Spleen (tissue), 11 donors: ENCODE measurements around the gene AGBL1. TPM values are rescaled to one million over a fixed set of nuclear protein-coding genes. Genes with fewer than 3 reads are reported as not detected.

ENCODE experiments used
- DNase-seq: peaks from one replicate; pipeline ENCODE4 v3.0.0-alpha.2; 2020
- H3K27ac ChIP-seq, 8 donors: fragments of 200-600 bp; sonication (generic) in 7 of 8; 1 replicate in 4 of 8; 2 replicates in 4 of 8; pipeline versions ENCODE4 v1.5.0 to v1.8.0; 2016 to 2021; ENCODE audit warnings: inconsistent platforms in 4 of 8, mild to moderate bottlenecking in 4 of 8, moderate library complexity in 1 of 8
- H3K27me3 ChIP-seq, 7 donors: fragments of 200-600 bp; sonication (generic) in 6 of 7; replicated peaks in 1 of 7; 1 replicate in 4 of 7; 2 replicates in 3 of 7; pipeline versions ENCODE4 v1.5.0 to v1.8.0; 2016 to 2021; ENCODE audit warnings: inconsistent platforms in 3 of 7, mild to moderate bottlenecking in 1 of 7
- H3K36me3 ChIP-seq, 6 donors: fragments of 200-600 bp; sonication (generic) in 5 of 6; 1 replicate in 4 of 6; 2 replicates in 2 of 6; pipeline versions ENCODE4 v1.5.0 to v1.8.0; 2016 to 2021; ENCODE audit warnings: inconsistent platforms in 2 of 6
- H3K4me1 ChIP-seq, 6 donors: fragments of 200-600 bp; sonication (generic) in 5 of 6; 1 replicate in 3 of 6; 2 replicates in 3 of 6; pipeline versions ENCODE4 v1.5.0 to v1.8.0; 2016 to 2021; ENCODE audit warnings: inconsistent platforms in 3 of 6
- H3K4me3 ChIP-seq, 8 donors: fragments of 200-600 bp; sonication (generic) in 7 of 8; 1 replicate in 4 of 8; 2 replicates in 4 of 8; pipeline versions ENCODE4 v1.5.0 to v1.8.0; 2016 to 2021; ENCODE audit warnings: inconsistent platforms in 4 of 8, mild to moderate bottlenecking in 4 of 8, moderate library complexity in 2 of 8
- H3K9me3 ChIP-seq, 8 donors: fragments of 200-600 bp; sonication (generic) in 7 of 8; 1 replicate in 4 of 8; 2 replicates in 4 of 8; pipeline versions ENCODE4 v1.5.0 to v1.8.0; 2016 to 2021; ENCODE audit warnings: inconsistent platforms in 4 of 8
- POLR2A ChIP-seq, 3 donors: fragments of 450-650 bp; IDR thresholded peaks; one replicate each; pipeline ENCODE4 v1.5.1; 2017; ENCODE audit warnings: antibody characterized with exemption in 3 of 3, mild to moderate bottlenecking in 1 of 3
- POLR2AphosphoS5 ChIP-seq, 3 donors: sonication (generic); formaldehyde crosslinking; IDR thresholded peaks; one replicate each; pipeline ENCODE4 v1.5.1; 2017; ENCODE audit warnings: antibody characterized with exemption in 3 of 3
- WGBS, 5 donors: extraction: QIAGEN DNeasy Blood & Tissue Kit in 3 of 5; methylation state at CpG; one replicate each; pipeline versions ENCODE4 v1.1.5 to v1.1.7; 2013 to 2018; 5-methylcytosine and 5-hydroxymethylcytosine counted together
- intact Hi-C: fragments of 100-400 bp; cut with DNase I; formaldehyde crosslinking; loops from one replicate; pipeline ENCODE4 v1.15.0; 2023; ENCODE audit warnings: low total_unique reads
- polyA plus RNA-seq, 3 donors: library from polyadenylated mRNA; stranded (reverse); fragments of 200-250 nt; gene quantifications; one replicate each; pipeline ENCODE4 v1.2.1, GENCODE V29; 2013
- total RNA-seq, 7 donors: library from RNA; depleted of rRNA in 3 of 7; stranded (reverse); fragments of >200 nt in 3 of 7; fragmentation: NEBNext Ultra II Directional in 4 of 7; extraction: Animal tissue kit (Norgen Biotek cat#: 25700) in 4 of 7; gene quantifications; one replicate each; pipeline versions ENCODE4 v1.1.0 to v1.2.1, GENCODE V29; 2016 to 2021
- TF ChIP-seq, protein P1 (sequence below), 11 experiments: fragments of 200-600 bp in 7 of 11; fragments of 450-650 bp in 4 of 11; sonication (generic) in 4 of 11; IDR thresholded peaks in 8 of 11; conservative IDR thresholded peaks in 3 of 11; 1 replicate in 7 of 11; 2 replicates in 4 of 11; pipeline versions ENCODE4 v1.4.0 to v1.8.0; 2016 to 2021; ENCODE audit warnings: antibody characterized with exemption in 11 of 11, inconsistent platforms in 4 of 11, mild to moderate bottlenecking in 1 of 11
- donor health status: healthy with polysubstance abuse.
- donor health status: DM: no; HTN: no; CAD: no; lungs with moderate emphysema.
- donor health status: DM: no; HTN: no; CAD: no.
- donor health status: Bipolar disorder and iron deficiency.
- donor health status: healthy.
- donor health status: DM: no; HTN: no; CAD: no.
- donor health status: DM: yes; HTN: yes; CAD: no.

AGBL1 gene
- total and polyA plus RNA-seq, 10 donors: not detected

DNA sequence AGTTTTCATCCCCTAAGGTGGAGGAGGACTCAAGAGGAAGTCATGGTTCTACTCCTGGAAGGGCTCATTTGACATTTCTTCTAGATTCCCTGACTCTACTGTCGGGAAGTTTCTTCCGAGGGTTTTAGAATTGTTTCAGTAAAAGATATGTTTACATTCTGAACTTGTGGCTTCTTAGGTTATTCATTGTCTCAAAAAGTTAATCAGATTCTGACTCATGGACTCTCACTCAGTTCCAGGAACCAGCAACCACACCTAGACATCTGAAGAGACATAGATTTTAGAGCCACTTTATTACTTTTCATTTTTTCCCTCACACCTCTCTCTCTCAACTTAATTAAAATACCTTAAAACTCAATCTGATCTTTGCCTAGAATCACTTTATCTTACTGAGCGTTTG lies 862.6 kb downstream of the AGBL1 start:
- H3K9me3 ChIP-seq: peaks cover 0 to 3% (median 1%) of the 10 kb centered on the region in 8 donors
- 82 to 92% (median 87%) methylated on average over 3 of the region's 3 CpGs for WGBS, 5 donors
- H3K27ac ChIP-seq: no peak overlapping the region
- H3K4me1 ChIP-seq: no peaks in the 10 kb centered on the region
- H3K36me3 ChIP-seq: no peaks in the 10 kb centered on the region
- TF ChIP-seq POLR2A (IDR thresholded peaks at IDR 0.05) (no peak), POLR2AphosphoS5 (IDR thresholded peaks at IDR 0.05) (no peak)
- TF ChIP-seq, protein P1, sequence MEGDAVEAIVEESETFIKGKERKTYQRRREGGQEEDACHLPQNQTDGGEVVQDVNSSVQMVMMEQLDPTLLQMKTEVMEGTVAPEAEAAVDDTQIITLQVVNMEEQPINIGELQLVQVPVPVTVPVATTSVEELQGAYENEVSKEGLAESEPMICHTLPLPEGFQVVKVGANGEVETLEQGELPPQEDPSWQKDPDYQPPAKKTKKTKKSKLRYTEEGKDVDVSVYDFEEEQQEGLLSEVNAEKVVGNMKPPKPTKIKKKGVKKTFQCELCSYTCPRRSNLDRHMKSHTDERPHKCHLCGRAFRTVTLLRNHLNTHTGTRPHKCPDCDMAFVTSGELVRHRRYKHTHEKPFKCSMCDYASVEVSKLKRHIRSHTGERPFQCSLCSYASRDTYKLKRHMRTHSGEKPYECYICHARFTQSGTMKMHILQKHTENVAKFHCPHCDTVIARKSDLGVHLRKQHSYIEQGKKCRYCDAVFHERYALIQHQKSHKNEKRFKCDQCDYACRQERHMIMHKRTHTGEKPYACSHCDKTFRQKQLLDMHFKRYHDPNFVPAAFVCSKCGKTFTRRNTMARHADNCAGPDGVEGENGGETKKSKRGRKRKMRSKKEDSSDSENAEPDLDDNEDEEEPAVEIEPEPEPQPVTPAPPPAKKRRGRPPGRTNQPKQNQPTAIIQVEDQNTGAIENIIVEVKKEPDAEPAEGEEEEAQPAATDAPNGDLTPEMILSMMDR (IDR thresholded peaks at IDR 0.05 in 8 of 11, conservative IDR thresholded peaks at IDR 0.05 in 3 of 11): no peak
- intact Hi-C loops: no loop called here
- no peak overlapping the region for H3K4me3 ChIP-seq
- no peaks in the 10 kb centered on the region for H3K27me3 ChIP-seq
- DNase-seq: no peak

DNA sequence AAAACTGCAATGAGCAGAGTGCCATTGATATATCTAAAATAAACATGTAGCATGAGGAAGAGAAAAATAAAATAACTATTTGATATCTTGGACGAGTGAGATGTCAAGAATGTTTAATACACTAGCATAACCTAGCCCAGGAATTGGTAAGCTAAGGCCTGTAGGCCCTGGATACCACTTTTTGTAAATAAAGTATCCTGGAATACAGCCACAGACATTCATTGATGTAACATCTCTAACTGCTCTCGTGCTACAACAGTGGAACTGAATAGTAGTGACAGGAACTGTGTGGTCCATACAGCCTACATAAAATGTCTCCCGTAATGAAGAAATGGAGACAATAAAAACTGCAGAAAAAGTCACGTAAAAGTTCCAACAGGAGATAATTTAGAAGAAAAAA lies 869.0 kb downstream of the AGBL1 start:
- Histone ChIP-seq H3K27me3 (no peaks in the 10 kb centered on the region), H3K27ac (no peak overlapping the region), H3K36me3 (no peaks in the 10 kb centered on the region), H3K4me3 (no peak overlapping the region), H3K4me1 (no peaks in the 10 kb centered on the region), H3K9me3 (no peaks in the 10 kb centered on the region)
- no peak for TF ChIP-seq POLR2A (IDR thresholded peaks at IDR 0.05)
- TF ChIP-seq POLR2AphosphoS5 (IDR thresholded peaks at IDR 0.05): no peak
- TF ChIP-seq, protein P1 (IDR thresholded peaks at IDR 0.05 in 8 of 11, conservative IDR thresholded peaks at IDR 0.05 in 3 of 11): no peak
- intact Hi-C loops: no loop called here
- no peak for DNase-seq
- WGBS, 5 donors: 66 to 84% (median 74%) methylated on average over 4 of the region's 4 CpGs

DNA sequence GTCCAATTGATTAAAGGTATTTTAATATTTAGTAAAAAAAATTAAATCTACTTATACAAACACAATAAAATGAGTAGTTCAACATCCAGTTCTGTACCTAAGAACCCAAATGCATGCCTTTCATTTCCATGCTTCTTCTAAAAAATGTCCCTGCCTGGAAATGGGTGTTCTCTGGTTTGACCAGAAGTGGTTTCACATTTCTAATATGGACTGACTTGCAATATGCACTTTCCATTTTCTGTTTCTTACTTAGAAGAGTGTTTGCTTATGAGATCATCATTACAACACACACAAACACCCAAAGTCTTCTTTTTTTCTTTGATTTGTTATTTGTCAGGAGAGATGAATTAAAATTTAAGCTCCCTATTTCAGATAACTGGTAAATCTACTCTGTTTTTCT lies 879.6 kb downstream of the AGBL1 start:
- Histone ChIP-seq H3K36me3 (no peaks in the 10 kb centered on the region), H3K4me1 (no peaks in the 10 kb centered on the region), H3K4me3 (no peak overlapping the region), H3K9me3 (no peaks in the 10 kb centered on the region), H3K27ac (no peak overlapping the region), H3K27me3 (no peaks in the 10 kb centered on the region)
- intact Hi-C loops: no loop called here
- TF ChIP-seq POLR2AphosphoS5 (IDR thresholded peaks at IDR 0.05): no peak
- TF ChIP-seq, protein P1 (IDR thresholded peaks at IDR 0.05 in 8 of 11, conservative IDR thresholded peaks at IDR 0.05 in 3 of 11): no peak
- no peak for TF ChIP-seq POLR2A (IDR thresholded peaks at IDR 0.05)
- no peak for DNase-seq

DNA sequence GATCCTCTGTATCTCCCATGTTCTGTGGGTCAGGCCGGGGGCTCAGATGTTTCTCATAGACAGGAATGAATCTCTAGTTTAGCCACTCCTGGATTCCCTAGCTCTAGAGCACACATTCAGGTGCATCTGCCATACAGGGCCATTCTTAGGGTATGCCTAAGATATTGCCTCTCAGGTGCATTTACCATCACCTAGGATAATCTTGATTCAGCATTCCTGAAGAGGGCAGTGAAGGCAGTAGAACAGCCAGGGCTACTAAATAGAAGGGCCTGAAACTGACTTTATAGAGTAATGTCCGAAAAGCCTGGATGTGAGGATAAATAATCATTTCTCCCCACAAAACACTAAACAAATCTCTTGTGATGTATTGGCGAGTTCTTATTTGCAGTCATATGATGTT lies 882.0 kb downstream of the AGBL1 start:
- 71 to 85% (median 84%) methylated on average over 3 of the region's 3 CpGs for WGBS, 5 donors
- H3K36me3 ChIP-seq: no peaks in the 10 kb centered on the region
- intact Hi-C loops: no loop called here
- no peak for TF ChIP-seq POLR2AphosphoS5 (IDR thresholded peaks at IDR 0.05)
- TF ChIP-seq POLR2A (IDR thresholded peaks at IDR 0.05): no peak
- TF ChIP-seq, protein P1 (IDR thresholded peaks at IDR 0.05 in 8 of 11, conservative IDR thresholded peaks at IDR 0.05 in 3 of 11): no peak
- DNase-seq: no peak
- H3K4me1 ChIP-seq: no peaks in the 10 kb centered on the region
- no peak overlapping the region for H3K4me3 ChIP-seq
- H3K27me3 ChIP-seq: no peaks in the 10 kb centered on the region
- H3K9me3 ChIP-seq: peaks cover 0 to 16% (median 5%) of the 10 kb centered on the region in 8 donors
- H3K27ac ChIP-seq: no peak overlapping the region
